ENCODE results near the gene LAMC3.

The LAMC3 gene

GRCh38 chr9:131048820-131049219, 39.8 kb downstream of the LAMC3 start:
- no peak for FAIRE-seq

GRCh38 chr9:131049829-131050715, 41.1 kb downstream of the LAMC3 start:
- FAIRE-seq, result no peak

GRCh38 chr9:131050831-131051230, 41.9 kb downstream of the LAMC3 start:
- FAIRE-seq, result no peak

- no peak for FAIRE-seq
Measured at GRCh38 chr9:131051592-131052517, 42.9 kb downstream of the LAMC3 start.

- FAIRE-seq, result no peak
Measured at GRCh38 chr9:131053896-131054295, 44.9 kb downstream of the LAMC3 start.

GRCh38 chr9:131056781-131057506, 48.0 kb downstream of the LAMC3 start:
- FAIRE-seq, result no peak

- FAIRE-seq, result no peak
Measured at GRCh38 chr9:131060900-131061630, 52.1 kb downstream of the LAMC3 start.

- no peak for FAIRE-seq
Measured at GRCh38 chr9:131062969-131063368, 54.0 kb downstream of the LAMC3 start.

GRCh38 chr9:131065599-131065998, 56.6 kb downstream of the LAMC3 start:
- no peak for FAIRE-seq

GRCh38 chr9:131067625-131068024, 58.7 kb downstream of the LAMC3 start:
- FAIRE-seq, result no peak

- FAIRE-seq, result no peak
Measured at GRCh38 chr9:131068076-131068816, 59.3 kb downstream of the LAMC3 start.

GRCh38 chr9:131069699-131070098, 60.7 kb downstream of the LAMC3 start:
- FAIRE-seq, result no peak

GRCh38 chr9:131072107-131072870, 63.3 kb downstream of the LAMC3 start:
- FAIRE-seq, result no peak

- no peak for FAIRE-seq
Measured at GRCh38 chr9:131072871-131073237, 63.9 kb downstream of the LAMC3 start.

- no peak for FAIRE-seq
Measured at GRCh38 chr9:131076347-131077195, 67.6 kb downstream of the LAMC3 start.

- FAIRE-seq, result no peak
Measured at GRCh38 chr9:131078427-131079366, 69.7 kb downstream of the LAMC3 start.

GRCh38 chr9:131080589-131080988, 71.6 kb downstream of the LAMC3 start:
- FAIRE-seq, result no peak

GRCh38 chr9:131081868-131082267, 72.9 kb downstream of the LAMC3 start:
- FAIRE-seq, result no peak

All from endometrium (tissue), 2 donors.